Psoas muscle (tissue), 8 donors: ENCODE results near the gene CLCN1. TPM values are rescaled to one million over a fixed set of nuclear protein-coding genes. Genes with fewer than 3 reads are reported as not detected.

Experiments
- ATAC-seq, 4 donors: fragments of 200-7000 bp; cut with Tn5 transposase; one replicate each; pipeline ENCODE4 v1.9.1; 2020; ENCODE audit warnings: moderate library complexity in 3 of 4, mild to moderate bottlenecking in 2 of 4
- DNase-seq, 2 donors: peaks; one replicate each; pipeline ENCODE4 v3.0.0-alpha.2; 2020
- H3K27ac ChIP-seq: fragments of 200-600 bp; one replicate; pipeline ENCODE4 v1.8.0; 2022
- H3K27me3 ChIP-seq, 3 donors: fragments of 200-600 bp in 1 of 3; one replicate each; pipeline versions ENCODE4 v1.6.1 to v1.8.0; 2013 to 2022; ENCODE audit warnings: low read length in 2 of 3, mild to moderate bottlenecking in 2 of 3, moderate library complexity in 1 of 3; ENCODE audit not compliant: insufficient read depth in 3 of 3
- H3K36me3 ChIP-seq, 2 donors: fragments of 200-600 bp in 1 of 2; one replicate each; pipeline versions ENCODE4 v1.6.1 to v1.8.0; 2013 to 2022; ENCODE audit warnings: low read depth in 1 of 2, mild to moderate bottlenecking in 1 of 2, moderate library complexity in 1 of 2; ENCODE audit not compliant: insufficient read depth in 1 of 2
- H3K4me1 ChIP-seq: fragments of 200-600 bp; one replicate; pipeline ENCODE4 v1.8.0; 2022
- H3K4me3 ChIP-seq: fragments of 200-600 bp; one replicate; pipeline ENCODE4 v1.8.0; 2022; ENCODE audit warnings: mild to moderate bottlenecking
- H3K9me3 ChIP-seq: fragments of 200-600 bp; one replicate; pipeline ENCODE4 v1.8.0; 2022
- WGBS, 3 donors: extraction: QIAGEN DNeasy Blood & Tissue Kit; methylation state at CpG; one replicate each; pipeline versions ENCODE4 v1.1.6 to v1.1.7; 2013; 5-methylcytosine and 5-hydroxymethylcytosine counted together
- intact Hi-C, 2 donors: fragments of 100-400 bp; cut with DNase I; formaldehyde crosslinking; loops; one replicate each; pipeline versions ENCODE4 v1.11.0 to v1.14.2; 2022
- polyA plus RNA-seq, 3 donors: library from polyadenylated mRNA; stranded (reverse); fragments of 200-250 nt; gene quantifications; one replicate each; pipeline ENCODE4 v1.2.3, GENCODE V29; 2013
- total RNA-seq, 4 donors: library from RNA; stranded (reverse); fragmentation: NEBNext Ultra II Directional in 2 of 4; extraction: Animal tissue kit (Norgen Biotek cat#: 25700) in 2 of 4; gene quantifications; one replicate each; pipeline versions ENCODE4 v1.2.1 to v1.2.4, GENCODE V29; 2021 to 2023
- TF ChIP-seq, protein P1 (sequence below): fragments of 200-600 bp; IDR thresholded peaks from one replicate; pipeline ENCODE4 v1.8.0; 2022; ENCODE audit warnings: antibody characterized with exemption
- donor health status: healthy with polysubstance abuse.
- donor health status: DM: no; HTN: no; CAD: no; lungs with moderate emphysema.
- donor health status: Bipolar disorder and iron deficiency.
- donor health status: healthy.
- donor health status: DM: yes; HTN: yes; CAD: no.
- donor health status: DM: no; HTN: no; CAD: no.
- donor health status: DM: no; HTN: no; CAD: no.
- donor health status: DM: yes; HTN: yes; CAD: no.

CLCN1 gene
- total and polyA plus RNA-seq, 7 donors: 0.73 to 10.9 (median 3.6) TPM

DNA sequence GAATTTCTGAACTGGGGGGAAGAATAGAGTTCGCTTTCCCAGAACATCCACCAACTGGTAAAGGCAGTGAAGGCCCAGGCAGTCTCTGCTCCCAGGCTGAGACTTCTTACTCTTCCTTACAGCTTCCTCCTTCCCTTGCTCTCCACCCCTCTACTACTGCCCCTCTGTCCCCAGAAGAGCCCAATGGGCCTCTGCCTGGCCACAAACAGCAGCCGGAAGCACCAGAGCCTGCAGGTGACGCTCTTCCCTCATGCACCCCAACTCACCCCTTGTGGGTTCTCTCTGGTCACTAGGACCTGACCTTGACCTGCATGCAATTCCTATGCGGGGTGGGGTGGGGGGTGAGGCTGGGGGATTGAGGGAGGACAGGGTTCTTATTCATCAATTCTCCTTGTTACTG, 30.1 kb downstream of the CLCN1 start:
- no peak overlapping the region for H3K27ac ChIP-seq
- no peaks in the 10 kb centered on the region for H3K9me3 ChIP-seq
- no peaks in the 10 kb centered on the region for H3K27me3 ChIP-seq
- DNase-seq (no peak), ATAC-seq (no peak)
- TF ChIP-seq, protein P1, sequence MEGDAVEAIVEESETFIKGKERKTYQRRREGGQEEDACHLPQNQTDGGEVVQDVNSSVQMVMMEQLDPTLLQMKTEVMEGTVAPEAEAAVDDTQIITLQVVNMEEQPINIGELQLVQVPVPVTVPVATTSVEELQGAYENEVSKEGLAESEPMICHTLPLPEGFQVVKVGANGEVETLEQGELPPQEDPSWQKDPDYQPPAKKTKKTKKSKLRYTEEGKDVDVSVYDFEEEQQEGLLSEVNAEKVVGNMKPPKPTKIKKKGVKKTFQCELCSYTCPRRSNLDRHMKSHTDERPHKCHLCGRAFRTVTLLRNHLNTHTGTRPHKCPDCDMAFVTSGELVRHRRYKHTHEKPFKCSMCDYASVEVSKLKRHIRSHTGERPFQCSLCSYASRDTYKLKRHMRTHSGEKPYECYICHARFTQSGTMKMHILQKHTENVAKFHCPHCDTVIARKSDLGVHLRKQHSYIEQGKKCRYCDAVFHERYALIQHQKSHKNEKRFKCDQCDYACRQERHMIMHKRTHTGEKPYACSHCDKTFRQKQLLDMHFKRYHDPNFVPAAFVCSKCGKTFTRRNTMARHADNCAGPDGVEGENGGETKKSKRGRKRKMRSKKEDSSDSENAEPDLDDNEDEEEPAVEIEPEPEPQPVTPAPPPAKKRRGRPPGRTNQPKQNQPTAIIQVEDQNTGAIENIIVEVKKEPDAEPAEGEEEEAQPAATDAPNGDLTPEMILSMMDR: no peak
- intact Hi-C loops: no loop called here
- no peak overlapping the region for H3K4me3 ChIP-seq
- 88 to 92% (median 92%) methylated on average over 4 of the region's 4 CpGs for WGBS, 3 donors
- peaks cover 0 to 58% of the 10 kb centered on the region in 2 donors for H3K36me3 ChIP-seq
- H3K4me1 ChIP-seq: no peaks in the 10 kb centered on the region

DNA sequence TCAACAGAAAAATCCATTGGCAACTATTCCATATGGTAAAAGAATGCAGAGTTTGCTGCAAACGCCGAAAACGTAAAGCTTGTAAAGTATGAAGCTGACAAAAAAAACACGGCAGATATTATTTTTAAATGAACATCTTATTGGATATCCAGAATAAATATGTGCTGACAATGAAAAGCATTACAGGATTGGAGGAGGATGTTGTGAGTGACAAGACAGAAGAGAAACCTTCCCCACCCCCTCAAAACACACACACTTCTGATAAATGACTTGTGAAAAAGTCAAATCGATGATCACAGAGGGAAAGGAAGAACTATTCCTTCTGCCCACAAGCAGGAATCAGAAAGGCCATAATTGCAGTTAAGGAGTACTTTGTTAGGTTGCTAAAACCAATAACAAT, 32.0 kb downstream of the CLCN1 start:
- ATAC-seq: no peak
- Histone ChIP-seq H3K4me3 (no peak overlapping the region), H3K27ac (no peak overlapping the region), H3K9me3 (no peaks in the 10 kb centered on the region), H3K4me1 (no peaks in the 10 kb centered on the region), H3K27me3 (no peaks in the 10 kb centered on the region), H3K36me3 (peaks cover 0 to 43% of the 10 kb centered on the region in 2 donors)
- 61 to 74% (median 65%) methylated on average over 5 of the region's 5 CpGs for WGBS, 3 donors
- TF ChIP-seq, protein P1: no peak
- intact Hi-C loops: no loop called here
- no peak for DNase-seq

DNA sequence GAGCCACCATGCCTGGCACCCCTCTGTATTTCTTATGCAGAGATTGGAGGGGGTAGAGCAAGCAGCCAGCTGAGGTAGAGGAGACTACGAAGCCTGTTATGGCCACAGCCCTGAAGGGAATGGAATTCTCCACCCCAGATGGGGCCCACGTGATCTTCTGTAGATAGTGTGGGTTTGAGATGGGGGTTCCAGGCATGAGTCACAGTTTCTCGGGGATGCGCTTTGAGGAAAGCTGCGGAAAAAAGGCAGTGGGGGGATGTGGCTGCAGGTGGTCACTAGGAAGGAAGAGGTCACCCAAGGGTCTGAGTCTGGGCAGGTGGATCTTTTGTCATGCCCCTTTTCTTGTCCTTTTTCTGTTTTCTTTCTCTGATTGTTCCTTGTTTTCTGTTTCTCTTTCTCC, 35.1 kb downstream of the CLCN1 start:
- DNase-seq: no peak
- no peaks in the 10 kb centered on the region for H3K27me3 ChIP-seq
- TF ChIP-seq, protein P1: no peak
- WGBS, 3 donors: 68 to 76% (median 70%) methylated on average over 5 of the region's 5 CpGs
- no peaks in the 10 kb centered on the region for H3K9me3 ChIP-seq
- H3K36me3 ChIP-seq: peaks cover 0 to 24% of the 10 kb centered on the region in 2 donors
- no peak overlapping the region for H3K4me3 ChIP-seq
- intact Hi-C loops: no loop called here
- ATAC-seq: no peak
- no peak overlapping the region for H3K27ac ChIP-seq
- no peaks in the 10 kb centered on the region for H3K4me1 ChIP-seq

- Histone ChIP-seq H3K4me1 (no peaks in the 10 kb centered on the region), H3K9me3 (no peaks in the 10 kb centered on the region), H3K27ac (no peak overlapping the region), H3K4me3 (no peak overlapping the region), H3K27me3 (no peaks in the 10 kb centered on the region), H3K36me3 (peaks cover 0 to 22% of the 10 kb centered on the region in 2 donors)
- WGBS, 3 donors: 83 to 90% (median 89%) methylated on average over 9 of the region's 9 CpGs
- intact Hi-C loops: no loop called here
- no peak for ATAC-seq
- no peak for DNase-seq
- TF ChIP-seq, protein P1: no peak
These were observed 35.7 kb downstream of the CLCN1 start for GRCh38 chr7:143351574-143351973.

GRCh38 chr7:143352531-143353002, 36.7 kb downstream of the CLCN1 start:
- WGBS, 3 donors: 65 to 76% (median 71%) methylated on average over 11 of the region's 11 CpGs
- Histone ChIP-seq H3K9me3 (no peaks in the 10 kb centered on the region), H3K27ac (no peak overlapping the region), H3K27me3 (no peaks in the 10 kb centered on the region), H3K4me3 (no peak overlapping the region), H3K4me1 (no peaks in the 10 kb centered on the region), H3K36me3 (peaks cover 0 to 19% of the 10 kb centered on the region in 2 donors)
- no peak for ATAC-seq
- DNase-seq: no peak
- intact Hi-C loops: no loop called here
- TF ChIP-seq, protein P1: no peak
